ES-I3 (cell line): Measurements from ENCODE around the gene EME1.
"Not testable (repeated sequence)": the region's sequence is repeated elsewhere in the genome, so short reads cannot be mapped to it uniquely, and the experiment has no call there.

Experiments
- H3K36me3 ChIP-seq: 2 replicates; pipeline ENCODE4 v1.6.1; 2013; ENCODE audit warnings: mild to moderate bottlenecking, low read length, control low read depth, moderate library complexity; ENCODE audit not compliant: insufficient read depth
- H3K4me1 ChIP-seq: 2 replicates; pipeline ENCODE4 v1.6.1; 2013; ENCODE audit warnings: mild to moderate bottlenecking, control low read depth, low read length; ENCODE audit not compliant: insufficient read depth
- H3K9ac ChIP-seq: 2 replicates; pipeline ENCODE4 v1.6.1; 2013; ENCODE audit warnings: low read depth, mild to moderate bottlenecking, low read length, moderate library complexity
- H3K9me3 ChIP-seq: 2 replicates; pipeline ENCODE4 v1.6.1; 2013; ENCODE audit warnings: mild to moderate bottlenecking, low read length, moderate library complexity; ENCODE audit not compliant: control insufficient read depth, insufficient read depth

EME1 gene

GRCh38 chr17:50428126-50428525 lies 55.1 kb downstream of the EME1 start:
- peaks cover 14% of the 10 kb centered on the region; the same call in 1 of the 2 replicates for H3K4me1 ChIP-seq
- not testable (repeated sequence) for H3K36me3 ChIP-seq, H3K9me3 ChIP-seq, H3K9ac ChIP-seq

GRCh38 chr17:50428831-50429424 lies 55.9 kb downstream of the EME1 start:
- H3K4me1 ChIP-seq = peaks cover 14% of the 10 kb centered on the region; the same call in 1 of the 2 replicates
- H3K36me3 ChIP-seq = no peaks in the 10 kb centered on the region
- no peak overlapping the region for H3K9ac ChIP-seq
- H3K9me3 ChIP-seq = no peaks in the 10 kb centered on the region

GRCh38 chr17:50429793-50430192 lies 56.8 kb downstream of the EME1 start:
- Histone ChIP-seq H3K36me3 (no peaks in the 10 kb centered on the region), H3K4me1 (peaks cover 14% of the 10 kb centered on the region; the same call in 1 of the 2 replicates), H3K9ac (no peak overlapping the region), H3K9me3 (no peaks in the 10 kb centered on the region)
